Left colon (tissue), 2 donors: ENCODE data around the gene ACADVL. TPM values are rescaled to one million over a fixed set of nuclear protein-coding genes. Genes with fewer than 3 reads are reported as not detected.

Source experiments
- ATAC-seq: fragments of 200-7000 bp; cut with Tn5 transposase; one replicate; pipeline ENCODE4 v1.9.1; 2020; ENCODE audit warnings: mild to moderate bottlenecking, moderate library complexity
- DNase-seq, 2 donors: peaks; one replicate each; pipeline ENCODE4 v3.0.0-alpha.2; 2020
- intact Hi-C, 2 donors: fragments of 100-400 bp; cut with DNase I in 1 of 2; cut with micrococcal nuclease in 1 of 2; formaldehyde crosslinking; loops; one replicate each; pipeline versions ENCODE4 v1.11.2 to v1.14.0; 2022; cut with DNase I, micrococcal nuclease
- total RNA-seq, 2 donors: library from RNA; stranded (reverse); fragmentation: NEBNext Ultra II Directional; extraction: Animal tissue kit (Norgen Biotek cat#: 25700); gene quantifications; one replicate each; pipeline ENCODE4 v1.2.1, GENCODE V29; 2021
- donor health status: DM: no; HTN: no; CAD: no.
- donor health status: DM: yes; HTN: yes; CAD: no.

The ACADVL gene
- total RNA-seq, 2 donors from 2014 or later: 784 to 1,134 TPM

GRCh38 chr17:7225711-7226331 lies 6.1 kb downstream of the ACADVL start:
- ATAC-seq (no peak), DNase-seq (no peak)
- intact Hi-C loops: no loop called here

- ATAC-seq (no peak), DNase-seq (no peak)
- intact Hi-C loops: no loop called here
Measured at GRCh38 chr17:7226721-7227710, 7.3 kb downstream of the ACADVL start.

- DNase-seq (no peak), ATAC-seq (no peak)
- intact Hi-C loops: no loop called here
Measured at GRCh38 chr17:7228920-7229319, 9.2 kb downstream of the ACADVL start.

- ATAC-seq: no peak
- intact Hi-C loops: no loop called here
- DNase-seq: no peak
Measured at GRCh38 chr17:7229504-7229903, 9.8 kb downstream of the ACADVL start.

- ATAC-seq: no peak
- no peak for DNase-seq
- intact Hi-C loops: no loop called here
Measured at GRCh38 chr17:7232114-7232513, 12.4 kb downstream of the ACADVL start.

- intact Hi-C loops: no loop called here
- DNase-seq (no peak), ATAC-seq (peak; percentile 12)
Measured at GRCh38 chr17:7233701-7234082, 14.0 kb downstream of the ACADVL start.

- DNase-seq: peak; percentile 97 to 98
- intact Hi-C loops: no loop called here
- ATAC-seq: peak; percentile 61
Measured at GRCh38 chr17:7234083-7234951, 14.6 kb downstream of the ACADVL start, which contains the start of gene DVL2. TSS of gene DVL2 (minus strand) at chr17:7234517. CDS start at chr17:7234262, 255 bp downstream.

- intact Hi-C loops: no loop called here
- DNase-seq (no peak), ATAC-seq (no peak)
Measured at GRCh38 chr17:7235693-7236665, 16.2 kb downstream of the ACADVL start.

- no peak for ATAC-seq
- intact Hi-C loops: no loop called here
- DNase-seq: no peak
Measured at GRCh38 chr17:7236808-7237207, 17.1 kb downstream of the ACADVL start.

GRCh38 chr17:7237266-7237760 lies 17.6 kb downstream of the ACADVL start:
- intact Hi-C loops: no loop called here
- DNase-seq (no peak), ATAC-seq (no peak)

- intact Hi-C loops: no loop called here
- DNase-seq (peak; percentile 90 to 94), ATAC-seq (peak; percentile 28)
Measured at GRCh38 chr17:7237761-7238419, 18.2 kb downstream of the ACADVL start.

GRCh38 chr17:7238420-7239090 lies 18.8 kb downstream of the ACADVL start:
- DNase-seq (peak in 1 of 2 donors; percentile 54), ATAC-seq (no peak)
- intact Hi-C loops: no loop called here

GRCh38 chr17:7239091-7240027 lies 19.6 kb downstream of the ACADVL start, which contains the start of gene PHF23:
TSS of gene PHF23 (minus strand) at chr17:7239457. CDS start at chr17:7239279, 178 bp downstream.
- intact Hi-C loops: no loop called here
- ATAC-seq (peak; percentile 62), DNase-seq (peak; percentile 98 to 100)

- intact Hi-C loops: no loop called here
- DNase-seq (no peak), ATAC-seq (no peak)
Measured at GRCh38 chr17:7240375-7240774, 20.6 kb downstream of the ACADVL start.

- intact Hi-C loops: no loop called here
- DNase-seq (peak in 1 of 2 donors; percentile 23), ATAC-seq (no peak)
Measured at GRCh38 chr17:7241090-7241733, 21.5 kb downstream of the ACADVL start.
